Cortex of kidney (tissue), 1 donor: ENCODE measurements around the gene HSPA12B.

ENCODE experiments used
- DNase-seq: peaks from one replicate; lab custom pipeline; 2025; lab: John Stamatoyannopoulos, UW

HSPA12B gene

GRCh38 chr20:3705491-3705969 is 27.0 kb upstream of the HSPA12B start:
- DNase-seq, result no peak

GRCh38 chr20:3705970-3706739 is 26.3 kb upstream of the HSPA12B start:
- DNase-seq, result no peak

GRCh38 chr20:3706774-3707507 is 25.5 kb upstream of the HSPA12B start:
- DNase-seq, result no peak

- no peak for DNase-seq
Observed at GRCh38 chr20:3707508-3707899, 25.0 kb upstream of the HSPA12B start.

- no peak for DNase-seq
Observed at GRCh38 chr20:3710011-3710466, 22.4 kb upstream of the HSPA12B start.

- DNase-seq, result no peak
Observed at GRCh38 chr20:3710703-3711483, 21.6 kb upstream of the HSPA12B start.

- no peak for DNase-seq
Observed at GRCh38 chr20:3711484-3711941, 21.0 kb upstream of the HSPA12B start.

- DNase-seq, result no peak
Observed at GRCh38 chr20:3712279-3712873, 20.1 kb upstream of the HSPA12B start, which contains the start of gene SIGLEC1. Gene SIGLEC1, minus strand, starts transcription at chr20:3712600. Its CDS starts 5,472 bp downstream, at chr20:3707128.

GRCh38 chr20:3714092-3714491 is 18.4 kb upstream of the HSPA12B start:
- no peak for DNase-seq

GRCh38 chr20:3716195-3716834 is 16.2 kb upstream of the HSPA12B start:
- no peak for DNase-seq

- DNase-seq, result no peak
Observed at GRCh38 chr20:3719046-3719445, 13.4 kb upstream of the HSPA12B start.

GRCh38 chr20:3720068-3720467 is 12.4 kb upstream of the HSPA12B start:
- DNase-seq, result no peak

- no peak for DNase-seq
Observed at GRCh38 chr20:3720626-3721025, 11.9 kb upstream of the HSPA12B start.

GRCh38 chr20:3721912-3722311 is 10.6 kb upstream of the HSPA12B start:
- DNase-seq, result no peak

- no peak for DNase-seq
Observed at GRCh38 chr20:3723284-3723683, 9.2 kb upstream of the HSPA12B start.

- DNase-seq, result no peak
Observed at GRCh38 chr20:3724356-3724755, 8.1 kb upstream of the HSPA12B start.

GRCh38 chr20:3727401-3728021 is 5.0 kb upstream of the HSPA12B start:
- no peak for DNase-seq

GRCh38 chr20:3728354-3728753 is 4.1 kb upstream of the HSPA12B start:
- DNase-seq, result no peak

- no peak for DNase-seq
Observed at GRCh38 chr20:3728876-3729275, 3.6 kb upstream of the HSPA12B start.

GRCh38 chr20:3729378-3729777 is 3.1 kb upstream of the HSPA12B start:
- DNase-seq, result no peak
